Stomach (tissue), 4 donors: Measurements from ENCODE around the gene ZC3H12C.

Experiments
- CTCF ChIP-seq, 7 experiments: fragments of 450-650 bp in 4 of 7; fragments of 200-600 bp in 3 of 7; sonication (generic) in 3 of 7; IDR thresholded peaks; one replicate each; pipeline ENCODE4 v1.5.1; 2016 to 2019; ENCODE audit warnings: antibody characterized with exemption in 7 of 7, control low read depth in 2 of 7, mild to moderate bottlenecking in 1 of 7
- EP300 ChIP-seq: sonication (generic); formaldehyde crosslinking; IDR thresholded peaks from one replicate; pipeline ENCODE4 v1.6.1; 2017; ENCODE audit warnings: antibody characterized with exemption

GRCh38 chr11:110061296-110061695 is 31.9 kb upstream of the ZC3H12C start:
- TF ChIP-seq CTCF (IDR thresholded peaks at IDR 0.05) (no peak), EP300 (no peak)
